Activated T-helper 1 cell treated with anti-CD3 and anti-CD28 coated beads, Interleukin-2, amount 50 U/mL, for 16 hours (primary cell): ENCODE results near the gene HTRA3.

Experiments
- DNase-seq, 2 donors: peaks; one replicate each; pipeline ENCODE4 v3.0.0-alpha.2; 2020; ENCODE audit warnings: low read depth in 1 of 2, low spot score in 1 of 2

Gene HTRA3

DNA sequence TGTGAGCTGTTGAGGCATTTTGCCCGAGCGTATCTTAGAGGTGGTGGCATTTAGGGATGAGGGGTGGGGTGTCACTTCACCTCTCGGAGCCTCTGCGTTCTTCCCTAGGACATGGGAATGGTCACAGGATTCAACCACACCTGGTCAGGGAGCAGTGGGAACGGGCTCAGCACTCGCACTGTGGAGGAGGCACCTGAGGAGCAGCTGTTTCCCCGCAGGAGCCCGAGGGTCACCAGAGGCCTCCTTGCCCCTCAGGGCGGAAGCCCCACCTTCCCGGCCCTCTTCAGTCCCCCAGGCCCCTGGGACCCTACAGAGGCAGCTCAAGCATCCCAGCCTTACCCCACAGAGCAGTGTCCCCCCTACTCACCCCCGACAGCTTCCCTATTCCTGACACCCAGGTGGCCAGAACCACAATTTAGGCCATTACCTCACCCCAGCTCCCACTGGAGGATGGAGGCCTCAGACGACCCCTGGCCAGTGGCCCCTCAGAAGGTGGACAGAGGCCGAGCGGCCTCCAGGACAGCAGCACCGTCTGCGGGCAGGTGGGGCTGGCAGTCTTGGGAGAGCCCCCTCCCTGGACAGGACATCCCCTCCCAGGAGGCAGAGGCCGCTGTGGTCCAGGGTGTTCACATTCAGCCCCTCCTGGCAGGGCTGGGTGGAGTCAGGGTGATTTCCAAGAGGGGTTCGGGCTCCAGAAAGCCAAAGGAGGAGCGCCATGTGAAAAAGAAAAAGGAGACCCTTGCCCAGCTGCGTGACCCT is 4.2 kb upstream of the HTRA3 start:
- DNase-seq, result no peak

- no peak for DNase-seq
Measured at GRCh38 chr4:8266088-8266487, 3.5 kb upstream of the HTRA3 start.

DNA sequence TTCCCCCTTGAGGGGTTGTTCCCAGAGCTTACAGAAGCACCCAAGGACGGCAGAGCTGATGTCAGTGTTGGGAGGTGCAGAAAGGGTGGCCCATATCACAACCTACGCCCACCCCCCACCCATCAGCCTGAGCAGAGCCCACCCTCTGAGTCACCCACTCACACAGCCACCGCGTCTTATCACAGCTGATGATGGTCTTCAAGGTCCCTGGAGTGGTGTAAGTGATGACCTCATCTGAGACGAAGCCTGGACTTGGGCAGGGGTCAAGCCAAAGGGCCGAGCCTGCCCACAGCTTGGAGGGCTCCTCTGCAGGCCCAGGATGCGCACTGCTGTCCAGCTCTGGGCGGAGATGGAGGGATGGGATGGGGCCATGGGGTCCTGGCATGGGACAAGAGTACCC is 3.0 kb upstream of the HTRA3 start:
- no peak for DNase-seq

DNA sequence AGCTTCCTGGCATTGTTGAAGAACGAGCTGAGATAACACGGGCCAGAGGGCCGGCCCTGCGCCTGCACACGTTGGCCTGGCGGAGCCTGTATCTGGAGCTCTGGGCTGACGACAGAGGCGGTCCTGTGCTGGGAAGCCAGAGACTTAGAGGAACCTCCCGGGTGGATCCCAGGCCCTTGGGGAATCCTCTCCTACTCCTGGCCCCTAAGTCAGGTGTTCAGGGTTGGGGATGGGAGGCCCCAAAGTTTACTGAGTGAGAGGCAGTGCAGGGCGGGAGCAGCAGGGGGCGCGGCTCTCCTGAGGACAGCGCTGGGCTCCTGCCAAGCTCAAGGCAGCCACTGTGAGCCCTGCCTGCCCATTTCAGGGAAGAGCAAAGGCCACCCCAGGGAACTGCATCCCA is 2.5 kb upstream of the HTRA3 start:
- no peak for DNase-seq

DNA sequence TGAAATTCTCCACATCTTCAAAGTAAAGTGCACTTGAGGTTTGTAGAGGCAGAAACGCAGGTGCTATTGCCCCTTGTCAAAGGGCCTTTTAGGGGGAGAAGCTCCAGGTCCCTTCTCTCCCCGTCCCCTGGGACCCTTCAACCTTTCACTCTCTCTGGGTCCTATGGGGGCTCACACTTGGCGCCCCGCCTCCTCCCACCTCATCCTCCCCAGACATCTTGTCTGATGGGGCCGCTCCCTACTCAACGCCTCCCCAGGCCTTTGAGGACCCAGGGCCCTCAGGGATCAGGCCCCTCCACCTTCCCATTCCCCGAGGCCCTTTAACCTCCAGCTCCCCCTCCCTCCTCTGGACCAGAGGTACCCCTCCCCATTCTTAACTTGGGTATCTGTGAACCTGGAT is 1.3 kb upstream of the HTRA3 start:
- no peak for DNase-seq

DNA sequence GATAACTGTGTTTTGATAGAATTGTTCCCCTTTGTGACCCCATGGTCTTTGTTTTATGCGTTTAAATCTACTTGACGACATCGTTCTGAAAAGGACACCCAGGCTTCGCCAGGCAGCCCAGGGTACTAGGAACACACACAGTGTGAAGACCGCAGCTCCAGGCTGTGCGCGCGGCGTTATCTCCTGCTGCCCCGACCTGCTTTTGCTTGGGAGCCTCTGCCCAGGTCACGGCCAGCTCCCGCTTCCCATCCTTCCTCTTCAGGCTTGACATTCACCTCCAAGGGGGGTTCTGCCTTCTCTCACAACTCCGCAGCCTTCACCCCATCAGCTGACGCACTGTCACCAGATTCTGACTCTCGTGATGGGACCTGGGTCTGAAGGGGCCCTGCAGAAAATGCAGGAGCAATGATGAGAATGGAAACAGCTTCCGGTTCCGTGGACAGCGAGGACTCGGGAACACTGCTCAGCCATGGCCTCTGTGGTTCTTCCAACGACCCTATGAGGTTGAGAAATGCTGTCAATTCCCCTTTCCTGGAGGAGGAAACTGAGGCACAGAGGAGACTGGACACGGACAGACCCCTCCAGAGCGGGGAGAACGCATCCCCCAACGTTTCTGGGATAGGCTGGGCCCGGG is 536 bp upstream of the HTRA3 start:
- DNase-seq, result no peak

DNA sequence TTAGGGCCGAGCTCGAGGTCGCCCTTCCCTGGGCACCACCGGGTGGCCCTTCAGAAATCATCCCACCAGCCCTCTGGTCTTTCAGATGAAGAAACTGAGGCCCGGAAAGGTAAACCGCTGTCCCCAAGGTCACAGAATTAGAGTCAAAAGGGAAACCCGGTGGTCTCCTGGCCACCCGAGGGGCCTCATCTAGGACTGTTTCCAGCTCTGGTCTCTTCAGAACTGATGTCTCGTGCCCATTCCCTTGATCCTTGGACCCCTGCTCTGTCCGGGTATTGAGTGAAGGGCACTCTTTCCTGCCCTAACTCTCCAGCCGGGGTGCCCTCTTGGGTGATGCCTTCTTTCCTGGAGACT is 841 bp downstream of the HTRA3 start:
- DNase-seq, result no peak

DNA sequence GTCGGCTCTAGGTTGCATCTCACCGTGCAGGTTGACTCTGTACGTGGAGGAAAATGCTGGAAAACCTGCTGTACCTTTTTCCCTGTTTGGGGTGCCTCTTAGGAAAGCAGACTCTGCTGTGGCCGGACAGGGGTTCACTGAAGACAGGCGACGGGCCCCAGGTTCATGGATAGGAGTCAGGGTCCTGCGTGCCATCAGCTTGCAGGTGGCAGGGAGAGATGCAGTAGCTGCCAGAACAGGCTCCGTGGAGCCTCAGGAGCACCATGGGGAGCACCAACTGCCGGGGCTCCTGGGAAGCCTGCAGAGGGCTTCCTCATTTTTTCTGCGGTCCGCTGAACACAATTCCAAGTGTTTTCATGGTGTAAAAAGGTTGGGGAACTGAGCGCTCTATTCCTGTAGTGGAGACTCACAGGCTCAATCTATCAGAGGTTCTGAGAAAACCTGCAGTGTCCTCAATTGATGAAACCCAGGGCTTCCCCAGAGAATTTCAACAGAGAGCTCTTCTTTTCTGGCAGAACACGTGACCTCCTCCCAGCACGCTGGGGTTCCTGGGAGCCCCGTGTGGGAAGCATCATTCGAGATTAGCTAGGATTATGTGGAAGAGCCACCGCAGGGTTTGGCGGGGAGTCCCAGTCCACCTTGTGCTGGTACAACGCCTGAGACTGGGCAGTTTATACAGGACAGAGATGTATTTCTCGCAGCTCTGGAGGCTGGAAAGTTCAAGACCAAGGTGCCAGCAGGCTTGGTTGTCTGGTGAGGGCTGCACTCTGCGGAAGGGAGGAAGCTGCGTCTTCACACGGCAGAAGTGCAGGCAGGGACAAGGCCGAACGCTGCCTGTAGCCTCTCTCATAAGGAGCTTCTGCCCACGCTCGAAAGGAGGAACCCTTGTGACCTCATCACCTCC is 1.6 kb downstream of the HTRA3 start:
- DNase-seq, result no peak

- no peak for DNase-seq
Measured at GRCh38 chr4:8271821-8272220, 2.3 kb downstream of the HTRA3 start.

DNA sequence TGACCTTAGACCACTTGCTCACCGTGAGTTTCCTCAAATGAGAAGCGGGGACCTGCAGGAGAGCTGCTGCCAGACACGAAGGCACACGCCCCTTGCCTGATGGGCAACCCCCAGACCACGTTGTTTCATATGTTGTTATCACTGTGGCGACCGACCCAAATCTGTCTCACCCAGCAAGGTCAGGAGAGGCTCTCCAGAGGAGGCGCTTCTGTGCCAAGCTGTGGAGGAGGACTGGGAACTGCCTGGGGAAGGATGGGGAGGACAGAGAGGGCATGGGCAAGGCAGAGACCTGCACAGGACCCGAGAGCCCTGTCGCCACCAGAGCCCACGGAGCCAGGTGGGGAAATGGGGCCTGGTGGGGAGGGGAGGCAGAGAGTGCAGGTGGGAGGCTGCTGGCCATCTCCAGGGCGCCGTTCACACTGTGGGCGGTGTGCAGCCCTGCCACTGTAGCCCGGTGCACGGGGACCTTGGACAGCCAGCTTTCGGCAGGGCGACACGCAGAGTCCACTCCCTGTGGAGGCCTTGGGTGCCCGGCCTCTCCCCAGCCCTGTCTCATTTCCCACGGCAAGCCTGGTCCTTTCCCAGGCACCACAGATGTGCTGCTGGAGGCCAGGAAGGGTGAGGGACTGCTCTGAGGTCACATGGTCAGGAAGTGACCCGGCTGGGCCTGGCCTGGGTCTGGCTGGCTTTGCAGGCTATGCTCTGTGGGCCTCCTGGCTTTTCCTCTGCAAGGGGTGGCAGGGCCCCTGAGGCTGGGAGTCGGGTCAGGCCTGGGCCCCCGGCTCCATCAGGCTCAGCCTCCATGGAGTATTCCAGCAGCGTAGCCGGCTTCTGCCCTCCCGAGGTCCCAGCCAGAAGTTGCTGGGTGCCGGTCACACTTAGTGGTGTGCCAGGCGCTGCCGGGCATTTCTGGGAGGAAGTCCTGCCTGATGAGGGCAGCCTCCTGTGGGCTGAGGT is 3.2 kb downstream of the HTRA3 start:
- DNase-seq, result no peak

- DNase-seq, result no peak
Measured at GRCh38 chr4:8273450-8273849, 3.9 kb downstream of the HTRA3 start.

- DNase-seq, result no peak
Measured at GRCh38 chr4:8274066-8274652, 4.6 kb downstream of the HTRA3 start.

DNA sequence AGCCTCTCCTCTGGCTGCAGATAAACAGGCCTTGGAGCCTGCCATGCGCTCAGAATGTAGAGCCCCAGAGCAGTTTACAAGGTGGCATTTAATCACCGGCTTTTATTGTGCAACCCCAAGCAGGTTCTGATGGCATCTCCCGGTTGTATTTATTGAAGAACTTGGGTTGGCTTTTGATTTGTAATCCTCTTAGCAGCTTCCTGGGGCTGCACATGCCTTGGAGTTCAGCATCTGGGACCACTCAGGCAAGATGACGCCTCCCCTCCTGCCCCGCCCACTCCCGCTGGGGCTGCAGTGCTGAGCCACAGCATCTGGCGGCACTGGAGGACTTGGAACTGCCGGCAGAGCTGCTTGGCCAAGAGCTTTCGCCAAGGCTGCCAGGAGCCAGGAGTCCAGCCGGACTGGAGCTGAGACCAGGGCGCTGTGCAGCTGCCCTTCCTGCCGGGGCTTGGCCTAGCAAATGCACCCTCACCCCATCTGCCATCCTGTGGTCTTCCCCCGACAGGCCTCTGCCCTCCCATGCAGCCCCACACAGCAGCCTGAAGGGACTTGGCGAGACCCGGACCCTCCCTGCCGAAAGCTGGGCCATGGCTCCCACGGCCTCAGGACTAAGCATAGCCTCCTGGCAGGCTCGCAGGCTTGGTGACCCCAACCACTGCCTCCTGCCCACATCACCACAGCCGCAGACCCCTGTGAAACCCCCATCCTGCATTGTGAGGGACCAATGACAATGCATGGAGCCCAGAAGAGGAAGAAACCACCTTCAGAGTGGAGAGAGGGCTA is 5.4 kb downstream of the HTRA3 start:
- no peak for DNase-seq

- DNase-seq, result no peak
Measured at GRCh38 chr4:8275548-8275910, 6.0 kb downstream of the HTRA3 start.

DNA sequence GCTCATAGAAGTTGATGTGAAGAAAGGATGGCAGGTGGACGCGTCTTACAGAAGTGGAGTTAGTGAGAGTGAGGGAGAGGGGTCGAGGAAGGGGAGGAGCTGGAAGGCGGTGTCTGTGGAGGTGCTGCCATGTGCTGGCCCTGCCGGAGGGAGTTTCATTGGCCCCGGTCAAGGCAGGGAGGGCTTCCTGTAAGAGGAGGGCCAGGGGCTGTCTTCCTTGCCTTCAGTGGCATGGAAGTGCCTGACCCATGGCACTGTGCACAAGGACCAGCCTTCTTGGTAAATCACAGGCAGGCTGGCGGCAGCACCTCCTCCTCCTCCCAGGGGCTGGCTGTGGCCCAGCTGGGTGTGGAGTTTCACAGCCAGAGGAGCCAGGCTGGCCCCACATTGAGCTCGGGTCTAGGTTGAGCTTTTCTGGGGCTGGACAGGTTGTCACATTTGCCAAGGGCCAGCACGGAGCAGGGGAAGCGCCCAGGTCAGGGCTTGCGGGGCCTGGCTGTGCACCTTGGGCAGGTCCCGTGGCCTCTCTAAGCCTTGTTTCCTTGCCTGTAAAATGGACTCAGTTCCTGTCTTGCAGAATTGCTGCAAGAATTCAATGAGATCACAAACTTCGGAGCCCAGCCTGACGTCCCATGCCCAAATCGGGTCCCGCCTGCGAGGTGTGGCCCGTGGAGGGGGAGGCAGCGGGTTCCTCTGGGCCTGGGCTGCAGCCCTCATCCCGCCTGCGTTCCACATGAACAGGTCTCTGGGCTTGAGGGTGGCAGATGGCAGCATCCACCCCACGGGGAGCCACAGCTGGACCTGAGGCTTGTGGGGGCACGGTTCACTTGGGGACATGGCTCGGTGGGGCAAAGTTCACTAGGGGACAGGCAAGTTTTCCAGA is 7.0 kb downstream of the HTRA3 start:
- no peak for DNase-seq

DNA sequence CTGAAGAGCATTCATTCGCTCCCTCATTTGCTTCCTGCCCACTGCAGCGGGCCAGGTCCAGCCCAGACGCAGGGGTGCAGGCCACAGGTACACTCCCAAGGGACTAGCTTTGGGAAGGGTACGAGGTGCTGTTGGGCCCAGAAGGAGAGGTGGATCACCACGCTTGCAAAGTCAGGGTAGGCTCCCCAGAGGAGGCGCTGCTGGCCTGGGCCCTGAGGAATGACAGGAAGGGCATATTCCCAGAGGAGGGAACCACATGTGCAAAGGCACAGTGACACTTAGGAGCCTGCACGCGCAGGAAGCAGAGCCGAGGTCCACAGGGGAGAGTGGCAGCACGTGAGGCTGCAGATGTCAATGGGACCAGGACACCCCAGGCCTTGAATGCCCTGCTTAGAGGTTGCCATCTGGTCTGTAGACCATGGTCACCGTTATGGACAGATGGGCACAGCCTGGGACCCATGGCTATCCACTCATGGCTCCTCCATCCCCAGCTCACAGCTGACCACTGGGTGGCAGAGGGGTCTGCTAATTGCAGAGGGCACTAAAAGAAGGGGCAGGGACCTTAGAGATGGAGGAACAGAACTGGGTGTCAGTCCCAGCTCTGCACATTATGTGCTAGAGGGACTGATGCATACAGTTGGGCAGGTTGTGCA is 7.9 kb downstream of the HTRA3 start:
- no peak for DNase-seq

- no peak for DNase-seq
Measured at GRCh38 chr4:8278009-8278395, 8.4 kb downstream of the HTRA3 start.
